NCI-H2196 treated with DMSO at 0.1 percent for 48 hours (cell line): ENCODE measurements around the gene EPAS1.

Experiments used
- DNase-seq: peaks from one replicate; lab custom pipeline; 2025; ENCODE audit not compliant: unreplicated experiment; lab: John Stamatoyannopoulos, UW

Gene EPAS1

GRCh38 chr2:46319711-46320110 lies 22.5 kb downstream of the EPAS1 start:
- no peak for DNase-seq

GRCh38 chr2:46320141-46320567 lies 22.9 kb downstream of the EPAS1 start:
- DNase-seq: no peak

- DNase-seq: no peak
Measured at GRCh38 chr2:46323730-46324129, 26.5 kb downstream of the EPAS1 start.

- no peak for DNase-seq
Measured at GRCh38 chr2:46325182-46325928, 28.1 kb downstream of the EPAS1 start.

DNA sequence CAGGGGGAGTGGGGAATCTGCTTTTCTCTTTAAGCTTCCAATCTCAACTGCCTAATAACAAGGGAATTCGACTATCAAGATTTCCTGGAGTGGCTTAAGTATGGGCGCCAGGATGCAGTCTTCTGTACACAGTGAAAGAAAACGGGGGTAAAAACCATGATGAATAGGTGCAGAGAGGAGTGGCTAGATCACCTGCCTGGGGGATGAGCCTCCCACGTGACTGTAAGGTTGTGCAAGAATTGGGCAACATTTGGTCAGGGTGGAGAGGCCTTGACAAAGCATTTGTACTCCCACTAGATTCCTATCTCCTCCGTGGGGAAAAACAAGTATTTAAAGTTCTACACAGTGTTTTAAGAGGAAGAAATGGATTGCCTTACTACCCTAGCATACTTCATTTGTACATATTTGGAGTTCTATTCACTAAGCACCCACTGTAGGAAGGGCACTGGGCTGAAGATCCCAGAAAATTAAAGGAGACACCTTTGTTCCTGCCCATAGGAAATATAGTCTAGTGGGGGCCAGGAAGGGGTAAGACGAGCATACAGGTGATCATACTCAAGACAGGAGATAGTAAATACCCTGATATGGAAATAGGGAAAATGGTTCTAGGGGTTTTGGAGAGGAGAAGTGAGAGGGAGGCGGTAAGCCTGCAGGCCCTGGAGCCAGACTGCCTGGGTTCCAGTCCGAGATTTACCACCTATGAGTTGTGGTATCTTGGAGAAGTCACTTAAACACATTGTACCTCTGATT lies 29.2 kb downstream of the EPAS1 start:
- no peak for DNase-seq

GRCh38 chr2:46327627-46328026 lies 30.4 kb downstream of the EPAS1 start:
- no peak for DNase-seq

DNA sequence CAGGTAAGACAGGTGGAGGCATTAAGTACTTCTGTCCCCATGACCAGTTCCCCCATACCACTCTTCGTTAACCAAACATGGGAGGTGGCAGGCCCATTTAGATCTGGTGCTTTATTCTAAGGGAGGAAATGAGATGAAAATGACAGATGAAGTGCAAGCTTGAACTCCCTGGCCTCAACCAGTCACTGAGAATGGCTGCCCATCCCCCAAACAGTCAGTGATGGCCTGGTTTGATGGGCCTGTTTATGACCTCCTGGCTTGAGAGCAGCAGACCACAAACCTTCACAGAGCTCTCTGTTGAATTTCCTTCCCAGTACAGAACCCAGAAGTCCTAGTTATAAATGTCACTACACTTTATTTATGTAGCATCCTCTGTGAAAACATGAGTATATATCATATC lies 31.1 kb downstream of the EPAS1 start:
- DNase-seq: no peak

DNA sequence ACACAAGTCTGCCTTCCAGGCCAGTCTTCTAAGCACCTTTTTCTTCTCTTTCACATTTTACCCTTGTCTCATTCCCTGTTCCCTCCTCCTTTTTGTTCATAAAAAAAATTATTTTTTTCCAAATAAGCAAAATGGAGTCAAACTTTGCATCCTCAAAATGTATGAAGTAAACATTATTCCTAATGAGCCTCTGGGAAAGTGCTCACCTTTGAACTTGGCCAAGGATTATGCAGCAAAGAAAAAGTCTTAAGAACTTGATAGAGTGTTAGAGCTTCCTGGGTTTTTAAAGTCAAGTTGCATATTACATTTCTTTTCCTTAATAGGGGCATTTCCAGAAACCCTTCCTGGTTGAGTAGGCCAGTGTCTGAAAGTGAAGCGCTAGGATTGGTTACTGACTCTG lies 31.6 kb downstream of the EPAS1 start:
- DNase-seq: no peak

DNA sequence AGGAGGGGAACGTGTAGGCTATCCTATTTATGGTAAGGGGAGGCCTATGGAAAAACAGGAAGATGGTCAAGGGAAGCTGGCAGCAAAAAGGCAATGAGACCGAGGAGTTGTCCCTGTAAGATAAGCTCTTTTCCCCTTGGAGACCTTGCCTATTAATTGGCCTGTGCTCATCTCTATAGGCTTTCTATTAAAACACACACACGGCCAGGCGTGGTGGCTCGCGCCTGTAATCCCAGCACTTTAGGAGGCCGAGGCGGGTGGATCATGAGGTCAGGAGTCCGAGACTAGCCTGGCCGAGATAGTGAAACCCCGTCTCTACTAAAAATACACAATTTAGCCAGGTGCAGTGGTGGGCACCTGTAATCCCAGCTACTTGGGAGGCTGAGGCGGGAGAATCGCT lies 32.1 kb downstream of the EPAS1 start:
- DNase-seq: no peak

GRCh38 chr2:46329803-46330775 lies 32.9 kb downstream of the EPAS1 start:
- DNase-seq: no peak

- no peak for DNase-seq
Measured at GRCh38 chr2:46331109-46331766, 34.0 kb downstream of the EPAS1 start.

- no peak for DNase-seq
Measured at GRCh38 chr2:46332686-46333281, 35.6 kb downstream of the EPAS1 start.

GRCh38 chr2:46333912-46334311 lies 36.7 kb downstream of the EPAS1 start:
- DNase-seq: no peak

DNA sequence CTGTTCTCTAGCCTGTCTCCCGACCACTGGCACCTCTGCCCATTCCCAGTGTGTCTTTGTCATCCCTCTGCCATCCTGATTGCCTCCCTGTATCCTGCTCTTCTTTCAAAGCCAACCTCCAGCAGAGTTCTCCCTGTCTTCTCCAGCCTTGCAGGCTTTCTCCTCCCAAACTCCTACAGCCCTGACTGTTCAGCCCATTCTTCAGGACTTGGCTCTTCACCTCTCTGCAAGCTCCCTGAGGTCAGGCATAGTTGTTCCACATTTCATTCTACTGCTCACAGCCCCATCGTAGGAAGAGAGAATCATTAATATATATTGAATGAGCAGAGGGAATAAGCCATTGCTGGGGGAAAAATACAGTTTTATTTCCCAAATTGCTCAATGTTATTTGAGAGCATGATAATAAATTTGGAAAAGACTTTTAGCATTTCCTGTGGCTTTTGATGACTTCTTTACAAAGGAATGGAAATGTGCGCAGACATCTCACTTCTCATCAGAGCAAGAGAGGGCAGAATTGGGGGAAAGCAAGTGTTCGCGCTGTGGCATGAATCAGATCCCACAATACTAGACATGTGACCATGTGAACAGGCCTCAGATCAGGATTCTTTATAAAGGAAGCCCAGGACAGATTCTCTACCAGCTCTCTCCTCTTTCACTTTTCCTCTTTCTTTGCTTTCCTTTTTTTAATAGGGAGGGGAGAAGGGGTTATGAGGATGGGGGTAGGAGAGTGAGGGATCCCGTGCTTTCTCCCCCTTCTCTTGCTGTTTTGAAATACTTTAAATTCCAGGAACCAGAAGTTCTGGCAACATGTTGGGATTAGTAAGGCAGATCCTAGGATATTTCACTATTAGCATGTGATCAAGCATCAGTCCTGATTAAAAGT lies 37.4 kb downstream of the EPAS1 start:
- DNase-seq: no peak

DNA sequence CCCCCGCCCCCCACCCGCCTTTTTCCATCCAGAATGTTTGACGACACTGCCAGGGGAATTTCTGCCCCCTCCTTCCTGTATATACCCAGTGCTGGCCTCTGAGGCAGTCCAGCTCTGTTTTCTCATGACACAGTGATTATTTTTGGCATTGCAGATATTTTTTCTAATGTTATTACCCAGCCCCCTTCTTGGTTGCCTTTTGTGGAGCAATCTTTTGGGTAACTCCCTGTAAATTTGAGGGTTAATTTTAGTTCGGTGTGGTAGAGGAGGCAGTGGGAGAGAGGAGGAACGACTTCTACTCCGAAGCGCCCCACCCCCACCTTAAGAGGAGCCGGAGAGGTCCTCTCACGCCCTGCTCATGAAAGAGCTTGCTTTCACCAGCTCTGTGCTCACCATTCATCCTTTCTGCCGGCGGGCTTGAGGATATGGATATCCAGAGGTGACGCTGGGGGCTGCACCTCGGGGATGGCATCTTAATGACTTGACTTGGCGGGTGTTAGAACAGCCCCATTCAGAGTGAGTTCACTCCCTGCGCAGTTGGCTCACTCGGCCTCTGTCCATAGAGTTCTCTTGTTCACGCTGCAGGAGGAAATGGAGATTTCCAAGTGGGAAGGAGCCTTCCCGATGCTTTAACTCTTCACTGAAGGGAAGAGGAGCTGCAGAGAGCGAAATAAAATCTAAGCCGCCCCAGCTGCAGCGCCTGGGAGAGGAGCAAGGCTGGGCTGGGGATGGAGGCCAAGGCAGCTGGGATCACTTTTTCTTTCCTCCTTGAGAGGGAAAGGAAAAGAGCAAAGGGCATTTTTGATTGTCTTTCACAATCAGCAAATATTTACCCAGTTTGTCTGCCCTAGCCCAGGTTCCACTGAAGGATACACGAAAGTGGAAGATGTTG lies 38.4 kb downstream of the EPAS1 start:
- DNase-seq: no peak

DNA sequence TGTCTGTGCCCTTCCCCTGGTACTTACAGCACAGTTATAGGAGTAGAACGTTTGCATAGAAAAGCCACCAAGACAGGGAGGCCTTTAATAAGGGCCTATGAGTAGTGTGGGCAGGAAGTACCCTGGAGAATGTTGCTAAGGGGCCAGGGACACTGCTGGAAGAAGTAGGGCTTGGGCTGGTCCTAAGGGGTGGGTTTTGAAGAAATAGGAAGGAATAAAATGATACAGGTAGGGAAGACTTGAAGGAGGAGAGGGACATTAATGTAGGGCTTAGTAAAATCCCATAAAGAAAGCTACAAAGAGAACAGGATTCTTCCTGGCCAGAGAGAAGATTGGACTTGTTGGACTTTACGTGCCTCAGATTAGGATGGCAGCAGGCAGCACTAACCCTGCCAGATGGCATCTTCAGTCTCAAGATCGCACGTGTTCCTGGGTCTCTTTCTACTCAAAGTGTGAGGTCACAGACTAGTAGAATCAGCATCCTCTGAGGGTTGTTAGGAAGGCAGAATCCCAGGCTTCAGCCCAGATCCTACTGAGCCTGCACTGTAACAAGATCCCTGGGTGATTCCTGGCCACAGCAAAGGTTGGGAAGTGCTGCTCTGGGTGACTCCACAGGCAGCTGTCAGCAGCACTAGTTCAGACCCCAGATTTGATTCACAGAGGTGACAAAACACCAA lies 39.2 kb downstream of the EPAS1 start:
- no peak for DNase-seq

- DNase-seq: no peak
Measured at GRCh38 chr2:46337208-46337994, 40.2 kb downstream of the EPAS1 start.
